H1 (cell line): ENCODE measurements around the gene PSMB11. TPM values are rescaled to one million over a fixed set of nuclear protein-coding genes. Genes with fewer than 3 reads are reported as not detected.

ENCODE experiments used
- CBX8 ChIP-seq: fragments of 300-800, 300-1000 bp; sonication (generic); IDR thresholded peaks from 2 replicates; pipeline ENCODE4 v1.7.1; 2016; ENCODE audit warnings: low read depth, low read length, borderline replicate concordance
- CHD2 ChIP-seq: IDR thresholded peaks from 2 replicates; pipeline ENCODE4 v1.6.1; 2012; ENCODE audit warnings: low read length, improper control_type of control experiment
- JUND ChIP-seq: IDR thresholded peaks from 2 replicates; pipeline ENCODE4 v1.6.1; 2011; ENCODE audit warnings: mild to moderate bottlenecking, improper control_type of control experiment, low read length
- KDM4A ChIP-seq: IDR thresholded peaks from one replicate; pipeline ENCODE4 v1.7.1; 2012; ENCODE audit warnings: low read depth, mild to moderate bottlenecking, moderate library complexity, low read length, inconsistent platforms; ENCODE audit not compliant: severe bottlenecking
- KDM5A ChIP-seq: fragments of 200-600 bp; IDR thresholded peaks from 2 replicates; pipeline ENCODE4 v1.7.1; 2012; ENCODE audit warnings: mild to moderate bottlenecking, low read length, inconsistent platforms, mixed read lengths
- NRF1 ChIP-seq: IDR thresholded peaks from 2 replicates; pipeline ENCODE4 v1.6.1; 2011; ENCODE audit warnings: mild to moderate bottlenecking, low read depth, low read length, improper control_type of control experiment
- SP1 ChIP-seq: IDR thresholded peaks from 2 replicates; pipeline ENCODE4 v1.6.1; 2011; ENCODE audit warnings: low read depth, low read length
- TEAD4 ChIP-seq: IDR thresholded peaks from 2 replicates; pipeline ENCODE4 v1.6.1; 2012; ENCODE audit warnings: low read depth, low read length, inconsistent platforms, mixed read lengths
- polyA plus RNA-seq, 7 experiments: library from polyadenylated mRNA; depleted of rRNA in 3 of 7; stranded (reverse) in 5 of 7; unstranded in 2 of 7; fragments of >200 nt in 5 of 7; fragments of 200-250 nt in 2 of 7; gene quantifications; 1 replicate in 5 of 7; 2 replicates in 1 of 7; 4 replicates in 1 of 7; pipeline versions ENCODE4 v1.2.1 to v1.2.3, GENCODE V29; 2011 to 2013; ENCODE audit warnings: missing spikeins in 2 of 7, mixed read lengths in 2 of 7
- total RNA-seq: library from RNA; stranded (reverse); fragmentation: NEBNext Ultra II Directional; extraction: Animal tissue kit (Norgen Biotek cat#: 25700); gene quantifications from 2 replicates; pipeline ENCODE4 v1.2.1, GENCODE V29; 2021
- TF ChIP-seq, protein P1 (sequence below): IDR thresholded peaks from 2 replicates; pipeline ENCODE4 v1.6.1; 2012; ENCODE audit warnings: inconsistent platforms

The PSMB11 gene
- total and polyA plus RNA-seq, 2 of the 8 experiments (the other 6 are each of a cell fraction or from before 2014, with no cell fraction given), result not detected

DNA sequence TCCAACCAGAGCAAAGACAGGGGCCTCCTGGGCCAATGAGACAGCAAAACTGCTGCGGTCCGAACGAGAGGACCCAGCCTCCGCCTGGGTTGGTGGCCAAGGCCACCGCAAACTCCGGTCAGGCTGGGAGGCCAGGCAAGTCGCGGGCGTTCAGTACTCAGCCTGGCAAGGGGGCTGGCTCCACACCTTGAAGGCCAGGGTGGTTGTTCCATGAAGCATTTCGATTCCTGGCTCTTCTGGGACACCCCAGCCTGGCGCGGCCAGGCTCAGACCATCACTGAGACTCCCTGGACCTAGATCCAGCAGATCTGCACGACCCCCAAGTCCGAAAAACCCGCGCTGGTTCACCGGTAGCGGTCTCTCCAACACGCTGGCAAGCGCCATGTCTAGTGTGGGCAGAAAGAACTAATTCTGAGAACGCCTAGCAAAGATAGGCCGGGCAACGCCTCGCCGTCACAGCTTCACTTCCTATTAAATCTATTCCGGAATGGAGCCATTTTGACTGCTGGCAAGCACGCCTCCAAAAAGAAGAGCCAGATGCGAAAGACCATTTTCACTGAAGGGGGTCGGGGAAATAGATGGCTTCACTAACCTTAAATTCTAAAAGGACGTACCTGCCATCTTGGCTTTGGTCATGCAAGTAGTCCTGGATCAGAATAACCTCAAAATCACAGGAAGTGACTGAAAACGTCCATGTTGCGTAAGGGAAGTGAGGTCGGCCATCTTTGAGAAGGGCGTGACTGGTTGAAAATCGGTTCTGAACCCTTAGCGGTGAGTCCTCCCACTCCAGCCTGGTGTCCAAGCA is 7.3 kb upstream of the PSMB11 start, which contains the start of gene PSMB5 (continued):
- TF ChIP-seq KDM4A, result peak; percentile 42
- no peak for TF ChIP-seq SP1
- TF ChIP-seq CBX8, result no peak
- no peak for TF ChIP-seq TEAD4
- peak; percentile 77 for TF ChIP-seq KDM5A
- no peak for TF ChIP-seq CHD2
- TF ChIP-seq JUND, result no peak
- TF ChIP-seq, protein P1, sequence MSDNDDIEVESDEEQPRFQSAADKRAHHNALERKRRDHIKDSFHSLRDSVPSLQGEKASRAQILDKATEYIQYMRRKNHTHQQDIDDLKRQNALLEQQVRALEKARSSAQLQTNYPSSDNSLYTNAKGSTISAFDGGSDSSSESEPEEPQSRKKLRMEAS, result no peak; the same call in 1 of the 2 replicates
- TF ChIP-seq NRF1, result no peak
